ENCODE results near the gene SUFU. TPM values are rescaled to one million over a fixed set of nuclear protein-coding genes. Genes with fewer than 3 reads are reported as not detected.

The SUFU gene
- total and polyA plus RNA-seq, 2 of the 4 experiments (the other 2 are of a cell fraction) = 2.2 to 11.0 TPM

DNA sequence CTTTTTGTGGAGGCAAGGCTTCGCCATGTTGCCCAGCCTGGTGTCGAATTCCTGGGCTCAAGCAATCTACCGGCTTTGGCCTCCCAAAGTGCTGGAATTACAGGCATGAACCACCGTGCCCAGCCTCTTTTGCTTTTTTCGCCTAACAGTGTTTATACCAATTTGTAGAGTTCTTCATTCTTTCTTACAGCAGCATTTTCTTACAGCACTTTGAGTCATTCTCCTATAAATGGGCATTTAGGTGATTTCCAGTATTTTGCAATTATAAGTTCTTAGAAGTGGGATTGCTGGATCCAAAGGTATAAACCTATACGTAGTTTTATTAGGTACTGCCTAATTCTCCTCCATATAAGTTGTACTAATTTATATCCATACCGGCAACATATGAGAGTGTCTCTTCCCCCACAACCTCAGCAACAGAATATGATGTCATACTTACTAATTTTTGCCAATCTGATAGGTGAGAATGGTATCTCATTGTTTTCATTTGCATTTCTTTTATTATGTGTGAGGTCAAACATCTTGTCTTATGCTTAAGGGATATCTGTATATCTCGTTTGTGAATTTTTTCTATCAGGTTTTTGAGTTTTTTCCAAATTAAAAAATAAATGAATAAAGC lies 39.1 kb downstream of the SUFU start (continued):
- TF ChIP-seq, protein P1, sequence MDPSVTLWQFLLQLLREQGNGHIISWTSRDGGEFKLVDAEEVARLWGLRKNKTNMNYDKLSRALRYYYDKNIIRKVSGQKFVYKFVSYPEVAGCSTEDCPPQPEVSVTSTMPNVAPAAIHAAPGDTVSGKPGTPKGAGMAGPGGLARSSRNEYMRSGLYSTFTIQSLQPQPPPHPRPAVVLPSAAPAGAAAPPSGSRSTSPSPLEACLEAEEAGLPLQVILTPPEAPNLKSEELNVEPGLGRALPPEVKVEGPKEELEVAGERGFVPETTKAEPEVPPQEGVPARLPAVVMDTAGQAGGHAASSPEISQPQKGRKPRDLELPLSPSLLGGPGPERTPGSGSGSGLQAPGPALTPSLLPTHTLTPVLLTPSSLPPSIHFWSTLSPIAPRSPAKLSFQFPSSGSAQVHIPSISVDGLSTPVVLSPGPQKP (IDR thresholded peaks at IDR 0.05; ENCODE audit: borderline replicate concordance, low read depth, low read length) = no peak

DNA sequence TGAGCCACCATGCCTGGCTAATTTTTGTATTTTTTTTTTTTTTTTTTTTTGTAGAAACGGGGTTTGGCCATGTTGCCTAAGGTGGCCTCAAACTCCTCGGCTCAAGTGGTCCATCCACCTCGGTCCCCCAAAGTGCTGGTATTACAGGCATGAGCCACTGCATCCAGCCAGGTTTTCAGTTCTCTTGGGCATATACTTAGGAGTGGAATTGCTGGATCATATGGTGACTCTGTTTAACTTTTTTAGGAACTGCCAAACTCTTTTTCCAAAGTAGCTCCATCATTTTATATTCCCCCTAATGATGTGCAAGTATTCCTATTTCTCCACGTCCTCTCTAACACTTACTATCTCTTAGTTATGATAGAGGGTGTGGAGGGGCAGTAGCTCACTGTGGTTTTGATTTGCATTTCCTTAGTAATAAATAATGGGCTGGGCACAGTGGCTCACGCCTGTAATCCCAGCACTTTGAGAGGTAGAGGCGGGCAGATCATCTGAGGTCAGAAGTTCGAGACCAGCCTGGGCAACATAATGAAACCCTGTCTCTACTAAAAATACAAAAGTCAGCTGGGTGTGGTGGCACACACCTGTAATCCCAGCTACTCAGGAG lies 41.6 kb downstream of the SUFU start:
- Histone ChIP-seq H2BK5ac (ENCODE audit: low read depth, low read length, poor library complexity, severe bottlenecking) (no peak overlapping the region), H2AK5ac (ENCODE audit: low read depth, low read length) (no peak overlapping the region), H3K79me1 (ENCODE audit: low read depth in 1 of 2, low read length in 2 of 2) (peaks cover 23 to 48% of the 10 kb centered on the region in 2 experiments; a peak in 3 of 4 replicates), H4K20me1 (ENCODE audit: insufficient read depth, low read length) (peaks cover 15% of the 10 kb centered on the region), H3K27ac (ENCODE audit: insufficient read depth, low read length) (no peak overlapping the region), H2AK9ac (replicated peaks; ENCODE audit: low read depth, low read length, poor library complexity) (no peak overlapping the region), H4K91ac (ENCODE audit: insufficient read depth, low read depth, low read length) (no peak overlapping the region), H3K18ac (ENCODE audit: low read depth, low read length) (no peak overlapping the region), H3K27me3 (ENCODE audit: control insufficient read depth, insufficient read depth, low read length) (no peaks in the 10 kb centered on the region), H4K5ac (ENCODE audit: low read depth, low read length) (no peak overlapping the region), H2AFZ (replicated peaks; ENCODE audit: low read length, poor library complexity) (no peak overlapping the region), H3K4me3 (ENCODE audit: insufficient read depth, low read depth, low read length) (no peak overlapping the region), H3K9me1 (ENCODE audit: insufficient read depth, low read length) (peaks cover 16% of the 10 kb centered on the region), H3K14ac (replicated peaks; ENCODE audit: low read depth, low read length) (no peak overlapping the region), H2BK120ac (ENCODE audit: low read depth, low read length) (no peak overlapping the region), H2BK20ac (ENCODE audit: low read depth, low read length) (no peak overlapping the region), H3K4me1 (ENCODE audit: control insufficient read depth, insufficient read depth, low read length) (peaks cover 19% of the 10 kb centered on the region), H2BK15ac (ENCODE audit: low read depth, low read length) (no peak overlapping the region), H3K23ac (ENCODE audit: low read depth, low read length) (no peak overlapping the region), H3K56ac (ENCODE audit: extremely low read depth, insufficient read depth, low read length) (no peak overlapping the region), H4K8ac (ENCODE audit: low read depth in 2 of 2, low read length in 2 of 2) (no peak overlapping the region), H3K9me3 (ENCODE audit: control insufficient read depth, insufficient read depth, low read length) (no peaks in the 10 kb centered on the region), H3K4ac (ENCODE audit: low read depth, low read length) (no peak overlapping the region), H3K4me2 (ENCODE audit: low read depth, low read length) (no peak overlapping the region), H3K9ac (ENCODE audit: low read depth, low read length) (no peak overlapping the region), H3K36me3 (ENCODE audit: control insufficient read depth, insufficient read depth, low read length) (peaks cover 4% of the 10 kb centered on the region)
- CTCF ChIA-PET = no interaction called here
- POLR2A ChIA-PET (ENCODE audit: unreplicated experiment) = interaction anchor here (0.7 kb wide), 1 partner anchor 111 kb away, joined by 8 read pairs; no protein-coding TSS in a partner anchor
- dilution Hi-C loops (cut with HindIII; ENCODE audit: low sequenced_read_pairs, unreplicated experiment) (no loop called here), in situ Hi-C loops (cut with MboI; ENCODE audit: low sequenced_read_pairs) (no loop called here), intact Hi-C loops (cut with micrococcal nuclease) (no loop called here)
- no peak for ATAC-seq (ENCODE audit: low read depth)
- DNase-seq = no peak
- 100% methylated on average over 2 of the region's 7 CpGs; no CpG with 5 or more reads in 1 of the 2 experiments for WGBS, 2 experiments (ENCODE audit: extremely low coverage in 2 of 2, insufficient read length in 1 of 2)
- no TSS peak for BruUV-seq (replicated peaks)
- no peak for TF ChIP-seq RFX5 (IDR thresholded peaks at IDR 0.05; ENCODE audit: low read depth, low read length)
- no peak for TF ChIP-seq CEBPB (IDR thresholded peaks at IDR 0.05; ENCODE audit: low read depth, low read length)
- TF ChIP-seq MXI1 (IDR thresholded peaks at IDR 0.05; ENCODE audit: borderline replicate concordance, low read depth, low read length) = no peak
- no peak for TF ChIP-seq POLR2A (IDR thresholded peaks at IDR 0.05; ENCODE audit: low read depth, low read length)
- TF ChIP-seq BHLHE40 (IDR thresholded peaks at IDR 0.05; ENCODE audit: low read depth, low read length) = no peak
- no peak for TF ChIP-seq CTCF (conservative IDR thresholded peaks at IDR 0.05; ENCODE audit: low read depth, low read length)
- no peak for TF ChIP-seq NFE2L2 (IDR thresholded peaks at IDR 0.05; ENCODE audit: low read depth, low read length)
- TF ChIP-seq, protein P1 (IDR thresholded peaks at IDR 0.05; ENCODE audit: borderline replicate concordance, low read depth, low read length) = no peak
- TF ChIP-seq CHD1 (IDR thresholded peaks at IDR 0.05; ENCODE audit: low read depth, low read length) = no peak
- TF ChIP-seq, protein P2, sequence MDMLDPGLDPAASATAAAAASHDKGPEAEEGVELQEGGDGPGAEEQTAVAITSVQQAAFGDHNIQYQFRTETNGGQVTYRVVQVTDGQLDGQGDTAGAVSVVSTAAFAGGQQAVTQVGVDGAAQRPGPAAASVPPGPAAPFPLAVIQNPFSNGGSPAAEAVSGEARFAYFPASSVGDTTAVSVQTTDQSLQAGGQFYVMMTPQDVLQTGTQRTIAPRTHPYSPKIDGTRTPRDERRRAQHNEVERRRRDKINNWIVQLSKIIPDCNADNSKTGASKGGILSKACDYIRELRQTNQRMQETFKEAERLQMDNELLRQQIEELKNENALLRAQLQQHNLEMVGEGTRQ (IDR thresholded peaks at IDR 0.05; ENCODE audit: low read depth, low read length) = no peak

All from IMR-90 (cell line).